ENCODE measurements around the gene SFI1.

GRCh38 chr22:31662668-31663037, 166.3 kb downstream of the SFI1 start:
- TF ChIP-seq CTCF (IDR thresholded peaks at IDR 0.05 in 2 of 3, conservative IDR thresholded peaks at IDR 0.05 in 1 of 3; ENCODE audit: borderline replicate concordance in 1 of 3, insufficient read depth in 1 of 3, low read depth in 2 of 3, low read length in 2 of 3) = no peak
- no peak for TF ChIP-seq EZH2 (IDR thresholded peaks at IDR 0.05)
- TF ChIP-seq POLR2A (IDR thresholded peaks at IDR 0.05; ENCODE audit: borderline replicate concordance, extremely low read depth, insufficient read depth, insufficient read length) = no peak
- TF ChIP-seq RAD21 (IDR thresholded peaks at IDR 0.05; ENCODE audit: low read depth) = no peak

Measured in HCT116 (cell line).